NB4 (cell line): Measurements from ENCODE around the gene XKR7.

Experiments used
- DNase-seq: peaks from one replicate; pipeline ENCODE4 v3.0.0; 2010; ENCODE audit warnings: low read depth
- H3K4me3 ChIP-seq: one replicate; pipeline ENCODE4 v1.5.1; 2011; ENCODE audit warnings: mild to moderate bottlenecking, low read depth, low read length, moderate library complexity
- CTCF ChIP-seq: IDR thresholded peaks from one replicate; pipeline ENCODE4 v1.5.1; 2012; ENCODE audit warnings: low read depth, low read length
- MAX ChIP-seq: IDR thresholded peaks from 2 replicates; pipeline ENCODE4 v1.6.1; 2011; ENCODE audit warnings: low read depth, low read length
- MYC ChIP-seq: IDR thresholded peaks from 2 replicates; pipeline ENCODE4 v1.6.1; 2011; ENCODE audit warnings: low read depth, low read length
- POLR2A ChIP-seq: IDR thresholded peaks from 2 replicates; pipeline ENCODE4 v1.6.1; 2011; ENCODE audit warnings: mild to moderate bottlenecking; ENCODE audit not compliant: insufficient read length; ENCODE audit errors: extremely low read depth

The XKR7 gene

GRCh38 chr20:32034581-32035425, 66.9 kb downstream of the XKR7 start:
- TF ChIP-seq CTCF (peak; percentile 55), MAX (no peak)
- no peak overlapping the region for H3K4me3 ChIP-seq
- peak; percentile 66 for DNase-seq

- DNase-seq = no peak
- H3K4me3 ChIP-seq = no peak overlapping the region
- TF ChIP-seq MYC (no peak), MAX (no peak), POLR2A (no peak), CTCF (no peak)
Measured at GRCh38 chr20:32035426-32035779, 67.5 kb downstream of the XKR7 start.

GRCh38 chr20:32036252-32036651, 68.3 kb downstream of the XKR7 start:
- TF ChIP-seq CTCF (no peak), MAX (no peak), MYC (no peak)
- no peak overlapping the region for H3K4me3 ChIP-seq
- DNase-seq = no peak

GRCh38 chr20:32036716-32037485, 69.0 kb downstream of the XKR7 start:
- DNase-seq = peak; percentile 57
- no peak overlapping the region for H3K4me3 ChIP-seq
- TF ChIP-seq MAX (no peak), MYC (peak; percentile 35; the same call in 1 of the 2 replicates)

- H3K4me3 ChIP-seq = no peak overlapping the region
- DNase-seq = peak; percentile 59
- no peak for TF ChIP-seq MAX
Measured at GRCh38 chr20:32037929-32038328, 70.0 kb downstream of the XKR7 start.

- peak; percentile 51 for TF ChIP-seq MAX
- TF ChIP-seq CTCF = no peak
- DNase-seq = peak; percentile 95
- H3K4me3 ChIP-seq = peak overlapping the region; percentile 13
Measured at GRCh38 chr20:32040142-32040953, 72.4 kb downstream of the XKR7 start.
